Duodenal mucosa (tissue), 2 donors: ENCODE data around the gene ZCCHC8.
"Not testable (repeated sequence)": the region's sequence is repeated elsewhere in the genome, so short reads cannot be mapped to it uniquely, and the experiment has no call there.

Source experiments
- H3K27ac ChIP-seq: one replicate; pipeline ENCODE4 v1.7.0; 2013; ENCODE audit warnings: low read depth, low read length
- H3K27me3 ChIP-seq, 2 donors: one replicate each; pipeline ENCODE4 v1.7.0; 2013; ENCODE audit warnings: low read length in 2 of 2, control low read depth in 1 of 2; ENCODE audit not compliant: insufficient read depth in 2 of 2, control insufficient read depth in 1 of 2
- H3K36me3 ChIP-seq, 2 donors: one replicate each; pipeline ENCODE4 v1.7.0; 2013; ENCODE audit warnings: low read length in 2 of 2, control low read depth in 1 of 2; ENCODE audit not compliant: insufficient read depth in 2 of 2, control insufficient read depth in 1 of 2
- H3K4me1 ChIP-seq, 2 donors: one replicate each; pipeline ENCODE4 v1.7.0; 2013; ENCODE audit warnings: low read length in 2 of 2, control low read depth in 1 of 2; ENCODE audit not compliant: insufficient read depth in 2 of 2, control insufficient read depth in 1 of 2
- H3K4me3 ChIP-seq, 2 donors: one replicate each; pipeline ENCODE4 v1.7.0; 2013; ENCODE audit warnings: low read length in 2 of 2, low read depth in 1 of 2
- H3K9ac ChIP-seq, 2 donors: one replicate each; pipeline ENCODE4 v1.7.0; 2013; ENCODE audit warnings: low read length in 2 of 2, low read depth in 1 of 2
- H3K9me3 ChIP-seq, 2 donors: one replicate each; pipeline ENCODE4 v1.7.0; 2013; ENCODE audit warnings: low read length in 2 of 2, control low read depth in 1 of 2; ENCODE audit not compliant: control insufficient read depth in 1 of 2

The ZCCHC8 gene

GRCh38 chr12:122460061-122460460 lies 40.7 kb downstream of the ZCCHC8 start:
- Histone ChIP-seq H3K4me1 (peaks cover 4 to 5% of the 10 kb centered on the region in 2 donors), H3K36me3 (no peaks in the 10 kb centered on the region), H3K27me3 (no peaks in the 10 kb centered on the region), H3K9ac (no peak overlapping the region), H3K4me3 (no peak overlapping the region), H3K9me3 (no peaks in the 10 kb centered on the region), H3K27ac (no peak overlapping the region)

DNA sequence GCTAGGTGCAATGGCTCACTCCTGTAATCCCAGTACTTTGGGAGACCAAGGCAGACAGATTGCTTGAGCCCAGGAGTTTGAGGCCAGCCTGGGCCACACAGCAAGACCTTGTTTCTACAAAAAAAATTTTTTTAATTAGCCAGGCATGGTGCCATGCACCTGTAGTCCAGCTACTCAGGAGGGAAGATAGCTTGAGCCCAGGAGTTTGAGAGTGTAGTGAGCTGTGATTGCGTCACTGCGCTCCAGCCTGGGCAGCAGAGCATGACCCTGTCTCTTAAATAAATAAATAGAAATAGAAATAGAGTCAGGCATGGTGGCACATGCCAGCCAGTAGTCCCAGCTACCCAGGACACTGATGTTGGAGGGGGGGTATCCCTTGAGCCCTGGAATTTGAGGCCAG lies 41.5 kb downstream of the ZCCHC8 start:
- H3K9me3 ChIP-seq, result no peaks in the 10 kb centered on the region
- no peaks in the 10 kb centered on the region for H3K27me3 ChIP-seq
- H3K4me1 ChIP-seq, result peaks cover 4 to 6% of the 10 kb centered on the region in 2 donors
- no peak overlapping the region for H3K4me3 ChIP-seq
- no peaks in the 10 kb centered on the region for H3K36me3 ChIP-seq
- no peak overlapping the region for H3K9ac ChIP-seq
- no peak overlapping the region for H3K27ac ChIP-seq

DNA sequence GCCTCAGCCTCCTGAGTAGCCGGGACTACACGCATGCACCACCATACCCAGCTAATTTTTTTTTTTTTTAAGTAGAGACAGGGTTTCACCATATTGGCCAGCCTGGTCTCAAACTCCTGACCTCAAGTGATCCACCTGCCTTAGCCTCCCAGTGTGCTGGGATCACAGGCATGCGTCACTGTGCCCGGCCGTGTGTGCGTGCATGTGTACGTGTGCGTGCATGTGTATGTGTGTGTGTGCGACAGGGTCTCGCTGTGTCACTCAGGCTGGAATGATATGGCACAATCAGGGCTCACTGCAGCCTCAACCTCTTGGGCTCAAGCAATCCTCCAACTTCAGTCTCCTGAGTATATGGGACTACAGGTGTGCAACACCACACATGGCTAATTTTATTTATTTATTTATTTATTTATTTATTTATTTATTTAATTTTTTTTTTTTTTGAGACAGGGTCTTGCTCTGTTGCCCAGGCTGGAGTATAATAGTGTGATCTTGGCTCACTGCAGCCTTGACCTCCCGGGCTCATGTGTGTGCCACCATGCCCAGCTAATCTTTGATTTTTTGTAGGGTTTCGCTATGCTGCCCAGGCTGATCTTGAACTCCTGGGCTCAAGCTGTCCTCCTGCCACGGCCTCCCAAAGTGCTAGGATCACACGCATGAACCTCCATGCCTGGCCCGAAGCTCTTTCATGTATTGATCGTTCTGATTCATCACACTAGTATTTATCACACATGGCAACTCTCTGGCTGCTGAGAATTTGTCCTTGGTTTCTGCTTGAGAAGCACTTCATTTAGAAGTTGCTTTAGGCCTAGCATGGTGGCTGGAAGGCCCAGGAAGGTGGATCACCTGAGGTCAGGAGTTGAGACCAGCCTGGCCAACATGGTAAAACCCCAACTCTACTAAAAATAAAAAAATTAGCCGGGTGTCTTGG lies 42.4 kb downstream of the ZCCHC8 start:
- Histone ChIP-seq H3K9me3 (no peaks in the 10 kb centered on the region), H3K27me3 (no peaks in the 10 kb centered on the region), H3K36me3 (no peaks in the 10 kb centered on the region), H3K4me3 (no peak overlapping the region), H3K9ac (no peak overlapping the region), H3K27ac (no peak overlapping the region), H3K4me1 (peaks cover 11 to 14% of the 10 kb centered on the region in 2 donors)

DNA sequence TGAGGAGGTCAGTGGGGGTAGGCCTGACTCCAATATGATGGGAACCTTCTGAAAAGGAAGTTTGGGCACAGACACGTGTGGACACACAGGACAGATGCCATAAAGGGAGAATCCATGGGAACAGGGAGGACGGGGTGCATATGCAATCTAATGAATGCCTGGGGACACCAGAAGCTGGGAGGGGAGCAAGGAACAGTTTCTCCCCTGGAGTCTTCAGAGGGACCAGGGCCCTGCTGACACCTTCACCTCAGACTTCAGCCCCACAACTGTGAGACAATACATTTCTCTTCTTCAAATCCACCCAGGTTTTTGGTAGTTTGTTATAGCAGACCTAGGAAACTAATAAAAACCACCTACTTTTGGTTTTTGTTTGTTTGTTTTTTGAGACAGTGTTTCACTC lies 43.1 kb downstream of the ZCCHC8 start:
- no peaks in the 10 kb centered on the region for H3K36me3 ChIP-seq
- H3K4me3 ChIP-seq, result no peak overlapping the region
- H3K27me3 ChIP-seq, result no peaks in the 10 kb centered on the region
- no peaks in the 10 kb centered on the region for H3K9me3 ChIP-seq
- no peak overlapping the region for H3K9ac ChIP-seq
- peaks cover 16 to 18% of the 10 kb centered on the region in 2 donors for H3K4me1 ChIP-seq
- H3K27ac ChIP-seq, result no peak overlapping the region

- Histone ChIP-seq H3K4me3 (no peak overlapping the region), H3K27me3 (no peaks in the 10 kb centered on the region), H3K9me3 (no peaks in the 10 kb centered on the region), H3K27ac (no peak overlapping the region), H3K36me3 (no peaks in the 10 kb centered on the region), H3K9ac (no peak overlapping the region), H3K4me1 (peaks cover 16 to 20% of the 10 kb centered on the region in 2 donors)
These were observed 46.0 kb downstream of the ZCCHC8 start for GRCh38 chr12:122454739-122455138.

DNA sequence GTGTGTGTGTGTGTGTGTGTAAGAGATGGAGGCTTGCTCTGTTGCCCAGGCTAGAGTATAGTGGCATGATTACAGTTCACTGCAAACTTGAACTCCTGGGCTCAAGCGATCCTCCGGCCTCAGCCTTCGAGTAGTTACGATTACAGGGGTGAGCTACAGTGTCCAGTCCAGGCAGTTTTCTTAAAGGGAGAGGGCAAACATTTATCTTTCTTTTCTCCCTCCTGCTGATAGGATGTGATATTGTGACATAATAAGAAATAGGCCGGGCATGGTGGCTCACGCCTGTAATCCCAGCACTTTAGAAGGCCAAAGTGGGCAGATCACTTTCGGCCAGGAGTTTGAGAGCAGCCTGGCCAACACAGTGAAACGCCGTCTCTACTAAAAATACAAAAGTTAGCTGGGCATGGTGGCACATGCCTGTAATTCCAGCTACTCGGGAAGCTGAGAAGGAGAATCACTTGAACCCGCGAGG lies 46.4 kb downstream of the ZCCHC8 start:
- peaks cover 16 to 20% of the 10 kb centered on the region in 2 donors for H3K4me1 ChIP-seq
- H3K27me3 ChIP-seq, result no peaks in the 10 kb centered on the region
- no peak overlapping the region for H3K9ac ChIP-seq
- no peaks in the 10 kb centered on the region for H3K36me3 ChIP-seq
- H3K9me3 ChIP-seq, result no peaks in the 10 kb centered on the region
- H3K4me3 ChIP-seq, result no peak overlapping the region
- H3K27ac ChIP-seq, result no peak overlapping the region

DNA sequence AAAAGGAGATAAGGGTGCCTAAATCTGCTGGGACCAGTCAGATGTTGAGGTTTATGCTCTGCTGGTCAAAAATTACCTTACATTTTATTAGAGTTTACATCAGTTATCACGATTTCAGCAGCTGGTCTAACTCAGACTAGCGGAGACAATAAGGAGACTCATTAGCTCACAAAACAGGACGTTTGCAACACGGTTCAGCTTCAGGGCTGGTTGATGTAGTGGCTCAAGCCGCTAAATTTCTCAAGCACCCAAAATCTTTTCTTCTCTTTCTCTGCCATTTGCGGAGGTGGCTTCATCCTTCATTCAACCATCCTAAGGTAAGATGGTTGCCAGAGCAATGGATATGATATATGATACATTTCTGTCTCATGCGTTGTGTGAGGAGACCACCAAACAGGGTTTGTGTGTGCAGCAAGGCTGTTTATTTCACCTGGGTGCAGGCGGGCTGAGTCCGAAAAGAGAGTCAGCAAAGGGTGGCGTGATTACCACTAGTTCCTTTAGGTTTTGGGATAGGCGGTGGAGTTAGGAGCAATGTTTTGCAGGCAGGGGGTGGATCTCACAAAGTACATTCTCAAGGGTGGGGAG lies 47.9 kb downstream of the ZCCHC8 start:
- H3K4me1 ChIP-seq, result peaks cover 16 to 20% of the 10 kb centered on the region in 2 donors
- no peaks in the 10 kb centered on the region for H3K36me3 ChIP-seq
- H3K9me3 ChIP-seq, result no peaks in the 10 kb centered on the region
- H3K27ac ChIP-seq, result no peak overlapping the region
- H3K27me3 ChIP-seq, result no peaks in the 10 kb centered on the region
- H3K9ac ChIP-seq, result no peak overlapping the region
- H3K4me3 ChIP-seq, result no peak overlapping the region

- H3K27me3 ChIP-seq, result no peaks in the 10 kb centered on the region
- no peak overlapping the region for H3K4me3 ChIP-seq
- H3K4me1 ChIP-seq, result peaks cover 13 to 15% of the 10 kb centered on the region in 2 donors
- H3K27ac ChIP-seq, result no peak overlapping the region
- no peaks in the 10 kb centered on the region for H3K9me3 ChIP-seq
- H3K9ac ChIP-seq, result no peak overlapping the region
- no peaks in the 10 kb centered on the region for H3K36me3 ChIP-seq
These were observed 51.4 kb downstream of the ZCCHC8 start for GRCh38 chr12:122449317-122449716.

- not testable (repeated sequence) for H3K36me3 ChIP-seq, H3K9ac ChIP-seq, H3K4me1 ChIP-seq, H3K4me3 ChIP-seq, H3K27ac ChIP-seq, H3K27me3 ChIP-seq, H3K9me3 ChIP-seq
These were observed 52.9 kb downstream of the ZCCHC8 start for GRCh38 chr12:122447825-122448224.

DNA sequence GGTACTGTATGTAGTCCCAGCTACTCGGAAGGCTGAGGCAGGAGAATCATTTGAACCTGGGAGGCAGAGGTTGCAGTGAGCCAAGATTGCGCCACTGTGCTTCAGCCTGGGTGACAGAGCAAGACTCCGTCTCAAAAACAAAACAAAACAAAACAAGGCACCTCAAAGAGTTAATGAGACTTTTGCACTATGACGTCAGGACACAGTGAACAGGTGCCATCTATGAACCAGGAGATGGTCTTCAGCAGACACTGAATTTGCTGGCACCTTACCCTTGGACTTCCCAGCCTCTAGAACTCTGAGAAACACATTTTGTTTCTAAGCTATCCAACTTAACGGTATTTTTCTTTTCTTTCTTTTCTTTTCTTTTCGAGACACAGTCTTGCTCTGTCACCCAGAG lies 54.3 kb downstream of the ZCCHC8 start:
- H3K4me3 ChIP-seq, H3K27ac ChIP-seq, H3K9ac ChIP-seq, H3K27me3 ChIP-seq, H3K9me3 ChIP-seq, H3K4me1 ChIP-seq, H3K36me3 ChIP-seq: not testable (repeated sequence)
